ENCODE measurements around the gene ZNF506. TPM values are rescaled to one million over a fixed set of nuclear protein-coding genes. Genes with fewer than 3 reads are reported as not detected.
"Not testable (repeated sequence)": the region's sequence is repeated elsewhere in the genome, so short reads cannot be mapped to it uniquely, and the experiment has no call there.

The ZNF506 gene
- total RNA-seq, 4 donors from 2014 or later, result 18.7 to 90.3 (median 44.9) TPM

DNA sequence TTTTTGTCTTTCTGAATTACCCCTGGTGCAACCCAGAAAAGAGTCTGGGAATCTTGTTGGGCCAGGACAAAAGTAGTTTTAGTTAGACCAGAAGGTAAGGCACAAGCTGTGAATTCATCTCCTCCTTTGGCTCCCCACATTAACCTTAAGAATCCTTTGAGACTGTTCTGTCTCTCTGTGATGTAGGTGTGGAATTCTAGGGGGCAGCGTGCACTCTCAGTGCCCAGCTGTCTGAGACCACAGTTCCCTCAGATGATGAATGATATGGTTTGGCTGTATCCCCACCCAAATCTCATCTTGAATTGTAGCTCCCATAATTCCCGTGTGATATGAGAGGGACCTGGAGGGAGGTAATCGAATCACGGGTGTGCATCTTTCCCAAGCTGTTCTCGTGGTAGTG is 43.9 kb downstream of the ZNF506 start:
- H3K27ac ChIP-seq, result no peak overlapping the region
- no peak for DNase-seq
- intact Hi-C loops (cut with DNase I; ENCODE audit: low total_unique reads), result no loop called here
- H3K9me3 ChIP-seq, result no peaks in the 10 kb centered on the region
- no peaks in the 10 kb centered on the region for H3K27me3 ChIP-seq
- H3K4me3 ChIP-seq, result no peak overlapping the region
- H3K4me1 ChIP-seq, result no peaks in the 10 kb centered on the region
- H3K36me3 ChIP-seq, result no peaks in the 10 kb centered on the region
- no peak for TF ChIP-seq POLR2A (IDR thresholded peaks at IDR 0.05)
- TF ChIP-seq, protein P1, sequence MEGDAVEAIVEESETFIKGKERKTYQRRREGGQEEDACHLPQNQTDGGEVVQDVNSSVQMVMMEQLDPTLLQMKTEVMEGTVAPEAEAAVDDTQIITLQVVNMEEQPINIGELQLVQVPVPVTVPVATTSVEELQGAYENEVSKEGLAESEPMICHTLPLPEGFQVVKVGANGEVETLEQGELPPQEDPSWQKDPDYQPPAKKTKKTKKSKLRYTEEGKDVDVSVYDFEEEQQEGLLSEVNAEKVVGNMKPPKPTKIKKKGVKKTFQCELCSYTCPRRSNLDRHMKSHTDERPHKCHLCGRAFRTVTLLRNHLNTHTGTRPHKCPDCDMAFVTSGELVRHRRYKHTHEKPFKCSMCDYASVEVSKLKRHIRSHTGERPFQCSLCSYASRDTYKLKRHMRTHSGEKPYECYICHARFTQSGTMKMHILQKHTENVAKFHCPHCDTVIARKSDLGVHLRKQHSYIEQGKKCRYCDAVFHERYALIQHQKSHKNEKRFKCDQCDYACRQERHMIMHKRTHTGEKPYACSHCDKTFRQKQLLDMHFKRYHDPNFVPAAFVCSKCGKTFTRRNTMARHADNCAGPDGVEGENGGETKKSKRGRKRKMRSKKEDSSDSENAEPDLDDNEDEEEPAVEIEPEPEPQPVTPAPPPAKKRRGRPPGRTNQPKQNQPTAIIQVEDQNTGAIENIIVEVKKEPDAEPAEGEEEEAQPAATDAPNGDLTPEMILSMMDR (IDR thresholded peaks at IDR 0.05), result no peak

DNA sequence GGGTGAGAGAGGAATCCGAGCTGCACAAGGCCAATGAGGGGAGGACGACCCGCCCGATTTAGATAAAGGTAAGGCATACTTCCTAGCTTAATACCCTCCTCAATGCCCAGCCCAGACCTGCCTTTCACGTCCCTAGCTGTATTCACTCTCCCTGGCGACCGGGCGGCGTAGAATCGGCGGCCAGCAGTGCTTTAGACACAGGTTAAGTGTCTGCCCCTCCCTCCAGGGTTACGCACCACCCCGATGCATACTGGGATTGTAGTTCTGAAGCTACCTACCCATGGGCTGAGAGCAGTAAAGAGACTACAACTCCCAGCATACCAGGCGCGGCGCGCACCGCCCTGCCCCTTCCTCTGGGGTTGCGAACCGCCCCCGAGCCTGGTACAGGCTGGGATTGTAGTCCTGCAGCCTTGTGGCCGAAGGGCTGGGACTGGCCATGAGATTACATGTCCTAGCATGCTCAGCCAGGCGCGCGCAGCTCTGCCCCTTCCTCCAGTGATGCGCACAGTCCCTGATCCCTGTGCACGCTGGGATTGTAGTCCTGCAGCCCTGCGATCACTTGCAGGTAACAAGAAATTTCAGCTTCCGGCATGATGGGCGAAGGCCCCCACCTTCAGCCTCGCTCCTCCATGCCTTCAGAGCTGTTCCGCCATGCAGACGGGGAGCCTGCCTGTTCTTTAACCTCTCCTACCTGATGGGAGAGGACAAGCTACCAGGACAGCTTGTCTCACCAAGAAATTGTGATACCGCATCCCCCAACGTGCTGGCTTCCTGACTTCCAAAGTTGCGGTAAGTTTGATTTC is 45.1 kb downstream of the ZNF506 start:
- H3K9me3 ChIP-seq, result no peaks in the 10 kb centered on the region
- no peaks in the 10 kb centered on the region for H3K4me1 ChIP-seq
- H3K4me3 ChIP-seq, result peak overlapping the region; percentile 62 to 74
- H3K27me3 ChIP-seq, result no peaks in the 10 kb centered on the region
- peak; percentile 96 to 97 for DNase-seq
- intact Hi-C loops (cut with DNase I; ENCODE audit: low total_unique reads), result no loop called here
- H3K27ac ChIP-seq, result peak overlapping the region; percentile 51 to 75
- TF ChIP-seq POLR2A (IDR thresholded peaks at IDR 0.05), result peak; percentile 49 to 50
- TF ChIP-seq, protein P1 (IDR thresholded peaks at IDR 0.05), result peak in 3 of 4 experiments; percentile 19 to 52 (median 22)
- H3K36me3 ChIP-seq, result no peaks in the 10 kb centered on the region

DNA sequence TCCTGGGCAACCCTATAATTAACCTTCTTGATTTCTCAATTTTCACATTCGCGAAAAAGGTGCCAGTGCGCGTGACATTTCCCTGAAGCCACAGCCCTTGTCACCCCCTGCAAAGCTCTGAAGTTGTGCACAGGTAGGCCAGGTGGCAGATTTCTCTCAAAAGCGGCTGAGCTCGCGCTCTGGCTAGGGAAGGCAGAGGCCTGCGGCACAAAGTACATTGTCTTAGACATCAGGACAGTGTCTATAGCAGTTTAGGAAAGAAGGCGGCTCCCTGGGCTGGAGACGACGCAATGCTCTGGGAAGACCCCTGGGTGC is 45.7 kb downstream of the ZNF506 start:
- no peak for DNase-seq
- Histone ChIP-seq H3K4me1 (no peaks in the 10 kb centered on the region), H3K27ac (peak overlapping the region; percentile 42 to 75), H3K27me3 (no peaks in the 10 kb centered on the region), H3K36me3 (no peaks in the 10 kb centered on the region), H3K9me3 (no peaks in the 10 kb centered on the region), H3K4me3 (peak overlapping the region; percentile 62 to 74)
- TF ChIP-seq, protein P1 (IDR thresholded peaks at IDR 0.05), result no peak
- TF ChIP-seq POLR2A (IDR thresholded peaks at IDR 0.05), result no peak
- intact Hi-C loops (cut with DNase I; ENCODE audit: low total_unique reads), result no loop called here

DNA sequence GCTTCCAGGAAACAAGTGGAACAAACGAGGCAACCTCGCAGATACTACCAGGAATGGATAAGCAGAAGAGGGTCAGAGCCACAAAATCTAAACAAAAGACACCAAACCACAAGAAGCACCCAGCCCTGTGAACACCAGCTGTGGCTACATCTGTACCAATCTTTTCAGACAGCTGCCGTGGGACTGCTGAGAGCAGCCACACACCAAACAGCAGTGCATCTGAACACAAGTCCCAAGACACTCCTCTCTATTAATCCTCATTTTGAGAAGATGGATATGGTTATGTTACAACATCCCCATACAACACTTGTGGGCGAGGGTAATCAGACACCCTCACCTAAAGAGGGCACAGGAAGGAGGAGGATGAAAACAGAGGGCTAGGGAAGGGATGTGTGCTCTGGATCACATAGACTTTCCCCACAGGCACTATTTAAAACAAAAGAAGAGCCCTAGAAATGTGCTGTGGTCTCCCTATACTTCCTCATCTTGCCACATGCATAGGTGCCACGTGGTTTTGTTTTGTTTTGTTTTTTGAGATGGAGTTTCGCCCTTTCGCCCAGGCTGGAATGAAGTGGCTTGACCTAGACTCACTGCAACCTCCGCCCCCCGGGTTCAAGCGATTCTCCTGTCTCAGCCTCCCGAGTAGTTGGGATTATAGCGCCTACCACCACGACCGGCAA is 47.1 kb downstream of the ZNF506 start:
- Histone ChIP-seq H3K9me3 (no peaks in the 10 kb centered on the region), H3K4me1 (no peaks in the 10 kb centered on the region), H3K27ac (no peak overlapping the region), H3K27me3 (no peaks in the 10 kb centered on the region), H3K36me3 (no peaks in the 10 kb centered on the region), H3K4me3 (no peak overlapping the region)
- DNase-seq, result no peak
- TF ChIP-seq, protein P1 (IDR thresholded peaks at IDR 0.05), result no peak
- no peak for TF ChIP-seq POLR2A (IDR thresholded peaks at IDR 0.05)
- intact Hi-C loops (cut with DNase I; ENCODE audit: low total_unique reads), result no loop called here

DNA sequence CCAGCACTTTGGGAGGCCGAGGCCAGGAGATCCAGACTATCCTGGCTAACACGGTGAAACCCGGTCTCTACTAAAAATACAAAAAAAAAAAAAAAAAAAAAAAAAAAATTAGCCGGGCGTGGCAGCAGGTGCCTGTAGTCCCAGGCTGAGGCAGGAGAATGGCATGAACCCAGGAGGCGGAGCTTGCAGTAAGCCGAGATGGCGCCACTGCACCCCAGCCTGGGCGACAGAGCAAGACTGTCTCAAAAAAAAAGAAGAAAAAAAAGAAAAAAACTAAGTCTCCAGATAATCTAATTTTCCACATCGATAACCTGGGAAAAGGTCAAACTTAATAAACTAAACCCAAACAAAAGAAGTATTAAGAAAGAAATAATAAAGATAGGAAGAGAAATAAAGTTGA is 49.6 kb downstream of the ZNF506 start:
- intact Hi-C loops (cut with DNase I; ENCODE audit: low total_unique reads); DNase-seq; H3K4me1 ChIP-seq; H3K27ac ChIP-seq; H3K27me3 ChIP-seq; H3K36me3 ChIP-seq; H3K4me3 ChIP-seq; H3K9me3 ChIP-seq: not testable (repeated sequence)

DNA sequence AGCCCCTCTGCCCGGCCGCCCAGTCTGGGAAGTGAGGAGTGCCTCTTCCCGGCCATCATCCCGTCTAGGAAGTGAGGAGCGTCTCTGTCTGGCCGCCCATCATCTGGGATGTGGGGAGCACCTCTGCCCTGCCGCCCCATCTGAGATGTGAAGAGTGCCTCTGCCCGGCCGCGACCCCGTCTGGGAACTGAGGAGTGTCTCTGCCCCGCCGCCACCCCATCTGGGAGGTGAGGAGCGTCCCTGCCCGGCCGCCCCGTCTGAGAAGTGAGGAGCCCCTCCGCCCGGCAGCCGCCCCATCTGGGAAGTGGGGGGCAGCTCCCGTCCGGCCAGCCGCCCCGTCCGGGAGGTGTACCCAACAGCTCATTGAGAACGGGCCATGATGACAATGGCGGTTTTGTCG is 51.6 kb downstream of the ZNF506 start:
- H3K9me3 ChIP-seq; H3K4me1 ChIP-seq; H3K27ac ChIP-seq; H3K4me3 ChIP-seq; H3K36me3 ChIP-seq; DNase-seq; intact Hi-C loops (cut with DNase I; ENCODE audit: low total_unique reads); H3K27me3 ChIP-seq: not testable (repeated sequence)
